ACC112 (cell line): ENCODE data around the gene OSBPL10.

Experiments used
- H2AFZ ChIP-seq: fragments of 200-600 bp; sonication (generic); one replicate; pipeline ENCODE4 v1.6.0; 2017; ENCODE audit warnings: antibody characterized with exemption, low read length; ENCODE audit not compliant: unreplicated experiment
- H3K27ac ChIP-seq: fragments of 200-600 bp; sonication (generic); 2 replicates; pipeline ENCODE4 v1.5.1; 2014; ENCODE audit warnings: low read depth, mild to moderate bottlenecking, antibody characterized with exemption, low read length, moderate library complexity
- H3K27me3 ChIP-seq: fragments of 200-600 bp; sonication (generic); 2 replicates; pipeline ENCODE4 v1.6.1; 2014; ENCODE audit warnings: mild to moderate bottlenecking, antibody characterized with exemption, low read length, moderate library complexity, mixed read lengths; ENCODE audit not compliant: insufficient read depth
- H3K36me3 ChIP-seq: fragments of 200-600 bp; sonication (generic); 2 replicates; pipeline ENCODE4 v1.6.1; 2016; ENCODE audit warnings: mild to moderate bottlenecking, antibody characterized with exemption, low read length, moderate library complexity, mixed read lengths; ENCODE audit not compliant: insufficient read depth
- H3K4me1 ChIP-seq: fragments of 200-600 bp; sonication (generic); one replicate; pipeline ENCODE4 v1.6.1; 2016; ENCODE audit warnings: low read length, mixed read lengths; ENCODE audit not compliant: insufficient read depth, unreplicated experiment, control insufficient read depth
- H3K4me3 ChIP-seq: fragments of 200-600 bp; sonication (generic); 2 replicates; pipeline ENCODE4 v1.5.1; 2014; ENCODE audit warnings: mild to moderate bottlenecking, low read depth, low read length
- H3K79me2 ChIP-seq: fragments of 200-600 bp; sonication (generic); one replicate; pipeline ENCODE4 v1.6.0; 2016; ENCODE audit warnings: low read length; ENCODE audit not compliant: control insufficient read depth, unreplicated experiment, insufficient read depth

The OSBPL10 gene

DNA sequence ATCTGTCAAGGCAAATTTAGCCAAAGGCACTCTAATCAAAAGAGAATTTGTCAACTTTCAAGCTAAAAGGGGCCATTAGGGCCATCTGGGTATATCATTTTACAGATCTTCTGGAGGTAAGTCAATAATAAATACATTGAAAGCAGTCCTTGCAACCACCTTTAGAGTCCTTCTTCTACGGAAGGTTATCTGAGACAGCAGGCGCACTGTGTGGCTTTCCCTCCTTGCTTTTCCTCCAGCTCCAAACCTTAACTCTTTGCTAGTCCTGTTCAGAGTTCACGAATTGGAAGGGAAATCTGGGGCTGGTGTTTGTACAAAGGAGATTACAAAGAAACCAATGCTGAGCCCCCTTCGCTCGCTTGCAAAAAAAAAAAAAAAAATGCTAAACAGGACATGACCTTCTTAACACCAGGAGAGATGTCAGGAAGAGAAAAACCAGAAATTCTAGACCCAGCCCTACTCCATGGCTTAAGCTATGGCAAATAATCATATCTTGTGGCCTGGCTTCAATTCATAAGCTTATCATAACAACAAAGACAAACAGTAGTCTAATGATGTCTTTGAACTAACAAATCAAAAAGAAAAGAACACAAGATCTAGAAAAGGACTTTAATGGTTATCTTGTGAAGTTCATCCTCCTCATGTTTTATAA is 232.7 kb downstream of the OSBPL10 start:
- no peaks in the 10 kb centered on the region for H3K36me3 ChIP-seq
- no peak overlapping the region for H2AFZ ChIP-seq
- no peak overlapping the region for H3K27ac ChIP-seq
- H3K79me2 ChIP-seq = no peaks in the 10 kb centered on the region
- no peaks in the 10 kb centered on the region for H3K27me3 ChIP-seq
- no peak overlapping the region for H3K4me3 ChIP-seq
- no peaks in the 10 kb centered on the region for H3K4me1 ChIP-seq

DNA sequence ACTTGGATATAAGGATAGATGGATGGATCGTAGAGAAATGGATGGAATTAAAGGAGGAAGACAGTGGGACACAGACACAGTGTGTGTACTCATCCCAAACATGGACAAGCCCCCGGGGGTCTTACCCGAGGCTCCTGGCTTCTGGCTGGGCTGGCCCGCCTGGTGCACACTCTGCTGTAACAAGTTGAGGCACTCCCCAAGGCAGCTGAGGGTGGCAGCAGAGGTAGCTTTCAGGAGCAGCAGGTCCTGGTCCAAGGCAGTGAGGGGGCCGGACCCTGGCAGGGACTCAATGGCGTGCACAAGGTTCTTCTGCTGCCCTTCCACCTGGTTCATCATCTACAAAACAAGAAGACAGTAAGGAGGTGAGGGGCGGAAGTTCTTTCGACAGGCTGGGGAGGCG is 233.3 kb downstream of the OSBPL10 start:
- no peaks in the 10 kb centered on the region for H3K79me2 ChIP-seq
- no peaks in the 10 kb centered on the region for H3K27me3 ChIP-seq
- H3K27ac ChIP-seq = no peak overlapping the region
- H3K4me1 ChIP-seq = no peaks in the 10 kb centered on the region
- no peak overlapping the region for H3K4me3 ChIP-seq
- H3K36me3 ChIP-seq = no peaks in the 10 kb centered on the region
- H2AFZ ChIP-seq = no peak overlapping the region

DNA sequence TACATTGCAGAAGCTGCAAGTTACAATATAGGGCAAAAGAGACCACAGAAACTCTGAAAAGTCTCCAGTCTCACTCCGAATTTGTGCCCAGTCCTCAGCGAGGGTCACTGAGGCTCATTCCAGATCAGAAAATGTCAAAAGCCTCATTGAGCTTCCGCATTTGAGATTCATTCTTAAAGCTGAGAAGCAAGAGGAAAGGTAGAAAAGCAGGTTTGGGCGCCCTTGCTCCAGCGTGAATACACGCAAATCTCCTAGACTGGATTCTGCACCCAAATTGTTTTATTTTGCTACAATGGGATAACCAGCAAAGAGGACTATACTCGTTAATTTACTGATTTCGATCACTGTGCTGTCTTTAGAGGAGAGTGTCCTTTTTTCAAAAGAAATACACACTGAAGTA is 236.1 kb downstream of the OSBPL10 start:
- H3K4me3 ChIP-seq = no peak overlapping the region
- H3K36me3 ChIP-seq = no peaks in the 10 kb centered on the region
- H3K4me1 ChIP-seq = no peaks in the 10 kb centered on the region
- no peaks in the 10 kb centered on the region for H3K27me3 ChIP-seq
- H3K27ac ChIP-seq = no peak overlapping the region
- H3K79me2 ChIP-seq = no peaks in the 10 kb centered on the region
- H2AFZ ChIP-seq = no peak overlapping the region

DNA sequence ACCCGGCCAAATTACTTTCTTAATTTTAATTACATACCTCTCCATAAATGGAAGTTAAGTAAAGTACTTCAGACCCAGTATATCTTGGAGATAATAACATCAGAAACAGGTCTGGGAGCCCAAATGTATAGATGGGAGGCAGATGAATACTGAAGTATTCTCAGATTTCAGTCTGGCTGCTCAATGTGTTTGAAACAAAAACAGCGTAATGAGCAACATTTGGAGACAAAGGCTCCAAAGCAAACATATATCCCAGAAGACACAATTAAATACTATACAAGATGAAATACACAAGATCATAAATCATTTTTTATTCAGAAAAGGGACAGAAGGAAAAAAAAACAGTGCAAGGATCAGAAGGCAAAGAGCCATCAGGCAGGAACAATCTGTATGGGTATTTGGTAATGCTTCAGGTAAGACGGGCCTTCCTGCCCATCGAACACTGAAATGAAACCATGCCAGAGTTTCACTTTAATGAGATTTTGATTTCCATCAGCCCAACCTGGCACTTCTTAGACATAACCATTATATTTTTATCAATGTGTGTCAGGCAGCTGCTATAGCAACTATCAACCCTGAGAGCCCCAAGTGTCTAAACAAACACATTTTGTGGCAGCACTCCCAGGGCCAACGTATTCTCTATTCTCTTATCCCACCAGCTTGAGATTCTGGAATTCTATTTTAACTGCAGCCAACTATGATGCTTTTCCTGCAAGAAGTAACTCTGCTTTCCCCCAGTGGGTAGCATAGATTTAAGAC is 237.6 kb downstream of the OSBPL10 start:
- H2AFZ ChIP-seq = no peak overlapping the region
- H3K27me3 ChIP-seq = no peaks in the 10 kb centered on the region
- no peak overlapping the region for H3K27ac ChIP-seq
- no peaks in the 10 kb centered on the region for H3K4me1 ChIP-seq
- H3K36me3 ChIP-seq = no peaks in the 10 kb centered on the region
- H3K4me3 ChIP-seq = no peak overlapping the region
- no peaks in the 10 kb centered on the region for H3K79me2 ChIP-seq

DNA sequence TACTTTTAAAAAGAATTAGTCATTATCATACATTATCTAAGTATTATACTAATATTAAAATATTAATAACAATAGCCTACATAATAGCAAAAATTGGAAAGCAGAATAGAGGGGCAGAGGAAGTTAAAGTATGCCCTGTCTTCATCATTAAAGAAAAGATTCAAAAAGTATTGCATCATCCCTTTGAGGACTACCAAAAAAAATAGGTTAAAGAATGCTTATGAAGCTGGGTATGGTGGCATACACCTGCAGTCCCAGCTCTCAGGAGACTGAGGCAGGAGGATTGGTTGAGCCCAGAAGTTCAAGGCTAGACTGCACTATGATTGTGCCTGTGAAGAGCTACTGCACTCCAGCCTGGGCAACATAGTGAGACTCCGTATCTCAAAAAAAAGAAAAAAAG is 240.7 kb downstream of the OSBPL10 start:
- H3K4me3 ChIP-seq = no peak overlapping the region
- no peak overlapping the region for H2AFZ ChIP-seq
- no peak overlapping the region for H3K27ac ChIP-seq
- no peaks in the 10 kb centered on the region for H3K79me2 ChIP-seq
- no peaks in the 10 kb centered on the region for H3K27me3 ChIP-seq
- H3K4me1 ChIP-seq = no peaks in the 10 kb centered on the region
- H3K36me3 ChIP-seq = no peaks in the 10 kb centered on the region

DNA sequence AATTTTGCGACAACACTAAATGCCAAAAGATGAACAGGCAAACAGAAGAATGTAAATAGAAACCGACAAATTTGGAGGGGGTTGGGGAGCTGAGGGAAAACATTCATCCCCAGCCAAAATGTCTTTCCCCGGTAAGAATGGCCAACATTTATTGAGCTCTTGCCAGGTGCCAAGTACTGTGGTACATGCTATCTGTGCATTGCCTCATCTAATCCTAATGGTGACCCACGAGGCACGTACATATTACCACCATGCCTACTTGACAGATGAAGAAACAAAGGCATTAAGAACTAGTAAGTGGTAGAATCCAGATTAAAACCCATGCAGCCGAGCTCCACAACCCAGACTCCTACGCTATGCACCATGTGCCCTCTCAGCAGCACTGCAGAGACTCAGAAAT is 242.7 kb downstream of the OSBPL10 start:
- Histone ChIP-seq H3K27me3 (no peaks in the 10 kb centered on the region), H2AFZ (no peak overlapping the region), H3K79me2 (no peaks in the 10 kb centered on the region), H3K27ac (no peak overlapping the region), H3K4me1 (no peaks in the 10 kb centered on the region), H3K36me3 (no peaks in the 10 kb centered on the region), H3K4me3 (no peak overlapping the region)

DNA sequence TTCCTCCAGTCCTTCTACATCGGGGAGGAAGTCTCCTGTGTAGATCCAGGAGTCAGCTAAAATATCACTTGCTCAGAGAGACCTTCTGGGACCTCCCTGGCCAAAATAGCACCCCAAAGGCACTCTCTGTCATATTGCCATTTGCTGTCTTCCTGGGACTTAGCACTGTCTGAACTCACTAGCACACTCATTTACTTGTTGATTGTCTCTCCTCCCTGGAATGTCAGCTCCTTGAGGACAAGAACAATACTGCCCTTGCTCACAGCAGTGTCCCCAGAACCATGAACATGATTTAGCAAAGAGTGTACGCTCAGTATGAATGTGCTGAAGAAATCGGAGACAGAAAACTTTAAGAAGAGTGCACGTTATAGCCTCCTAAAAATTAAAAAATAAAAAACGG is 245.4 kb downstream of the OSBPL10 start:
- no peaks in the 10 kb centered on the region for H3K36me3 ChIP-seq
- H2AFZ ChIP-seq = no peak overlapping the region
- no peaks in the 10 kb centered on the region for H3K4me1 ChIP-seq
- no peak overlapping the region for H3K27ac ChIP-seq
- H3K4me3 ChIP-seq = no peak overlapping the region
- H3K27me3 ChIP-seq = no peaks in the 10 kb centered on the region
- H3K79me2 ChIP-seq = no peaks in the 10 kb centered on the region

DNA sequence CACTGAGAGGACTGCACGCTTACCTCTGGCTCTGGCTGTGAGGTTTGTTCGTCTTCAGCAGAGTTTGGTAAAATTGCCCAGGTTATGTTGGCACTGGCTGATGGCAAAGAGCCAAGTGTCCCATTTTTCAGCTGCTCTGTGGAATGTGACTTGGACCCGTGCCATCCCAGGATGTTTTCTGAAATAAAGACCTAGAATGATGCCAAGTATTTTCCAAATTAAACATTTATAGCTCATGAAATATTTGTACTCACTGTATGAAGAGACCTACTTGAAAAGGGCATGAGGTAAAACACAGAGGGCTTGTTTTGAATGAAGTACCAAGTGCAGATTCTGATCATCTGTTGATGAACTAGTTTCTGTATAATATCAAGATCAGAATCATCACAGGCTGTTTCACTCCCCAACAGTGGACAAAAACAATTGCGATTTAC is 247.8 kb downstream of the OSBPL10 start:
- H3K79me2 ChIP-seq = no peaks in the 10 kb centered on the region
- no peak overlapping the region for H2AFZ ChIP-seq
- no peaks in the 10 kb centered on the region for H3K27me3 ChIP-seq
- H3K27ac ChIP-seq = no peak overlapping the region
- no peaks in the 10 kb centered on the region for H3K4me1 ChIP-seq
- H3K4me3 ChIP-seq = no peak overlapping the region
- H3K36me3 ChIP-seq = no peaks in the 10 kb centered on the region

DNA sequence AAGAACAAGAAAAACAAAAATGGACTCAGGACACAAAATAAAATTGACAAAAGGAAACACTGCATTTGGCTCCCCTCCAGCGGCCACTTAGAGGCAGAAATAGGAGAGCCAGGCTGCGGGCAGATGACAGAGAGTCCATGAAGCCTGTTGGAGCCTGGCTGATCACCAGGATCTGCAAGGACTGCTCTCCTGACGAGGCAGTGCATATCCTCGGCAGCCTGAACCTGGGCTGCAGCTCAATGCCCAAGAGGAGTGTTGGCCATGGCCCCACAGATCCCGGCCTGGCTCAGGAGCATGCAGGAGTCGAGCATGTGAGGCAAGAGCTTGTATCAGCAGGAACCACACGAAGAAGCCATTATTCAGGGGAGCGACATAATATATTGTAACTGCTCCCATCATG is 248.5 kb downstream of the OSBPL10 start:
- no peaks in the 10 kb centered on the region for H3K4me1 ChIP-seq
- no peak overlapping the region for H3K4me3 ChIP-seq
- no peak overlapping the region for H3K27ac ChIP-seq
- no peaks in the 10 kb centered on the region for H3K79me2 ChIP-seq
- no peaks in the 10 kb centered on the region for H3K27me3 ChIP-seq
- no peak overlapping the region for H2AFZ ChIP-seq
- H3K36me3 ChIP-seq = no peaks in the 10 kb centered on the region

DNA sequence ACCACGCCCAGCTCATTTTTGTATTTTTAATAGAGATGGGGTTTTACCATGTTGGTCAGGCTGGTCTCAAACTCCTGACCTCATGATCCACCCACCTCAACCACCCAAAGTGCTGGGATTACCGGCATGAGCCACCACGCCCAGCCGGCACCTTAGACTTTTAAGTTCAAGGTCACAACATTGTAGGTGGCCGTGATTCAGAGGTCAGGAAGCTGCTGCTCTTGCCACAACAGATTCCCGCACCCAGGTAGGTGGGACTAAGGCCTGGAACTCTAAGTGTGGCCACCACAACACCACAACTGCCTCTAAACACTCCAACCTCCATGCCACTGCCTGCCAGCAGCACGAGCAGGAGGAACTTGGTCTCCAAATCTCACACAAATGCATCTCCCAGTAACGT is 251.5 kb downstream of the OSBPL10 start:
- Histone ChIP-seq H2AFZ (no peak overlapping the region), H3K36me3 (no peaks in the 10 kb centered on the region), H3K27ac (no peak overlapping the region), H3K4me3 (no peak overlapping the region), H3K27me3 (no peaks in the 10 kb centered on the region), H3K79me2 (no peaks in the 10 kb centered on the region), H3K4me1 (no peaks in the 10 kb centered on the region)

DNA sequence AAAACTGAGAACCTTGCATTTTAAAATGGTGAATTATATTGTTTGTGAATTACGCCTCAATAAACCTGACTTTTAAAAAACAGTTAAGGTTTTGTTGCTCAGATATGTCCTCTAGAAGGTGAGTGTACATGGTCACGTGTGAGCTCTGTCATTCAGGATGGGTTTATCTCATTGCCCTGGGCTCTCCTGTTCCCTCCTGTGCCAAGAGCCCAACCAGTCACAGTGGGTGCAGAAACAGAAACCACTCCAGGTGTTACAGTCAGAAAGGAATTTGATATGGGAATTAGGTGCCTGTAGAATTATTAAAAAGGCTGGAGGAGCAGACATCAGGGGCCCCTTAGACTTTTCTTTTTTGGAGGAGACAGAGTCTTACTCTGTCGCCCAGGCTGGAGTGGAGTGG is 252.0 kb downstream of the OSBPL10 start:
- no peak overlapping the region for H2AFZ ChIP-seq
- H3K79me2 ChIP-seq = no peaks in the 10 kb centered on the region
- H3K4me3 ChIP-seq = no peak overlapping the region
- no peaks in the 10 kb centered on the region for H3K36me3 ChIP-seq
- H3K27me3 ChIP-seq = no peaks in the 10 kb centered on the region
- H3K4me1 ChIP-seq = no peaks in the 10 kb centered on the region
- H3K27ac ChIP-seq = no peak overlapping the region
